Fibroblast of skin of right quadriceps (primary cell): ENCODE measurements around the gene MKNK1.

Experiments used
- DNase-seq: peaks from one replicate; pipeline ENCODE4 v3.0.0-alpha.2; 2013

MKNK1 gene

DNA sequence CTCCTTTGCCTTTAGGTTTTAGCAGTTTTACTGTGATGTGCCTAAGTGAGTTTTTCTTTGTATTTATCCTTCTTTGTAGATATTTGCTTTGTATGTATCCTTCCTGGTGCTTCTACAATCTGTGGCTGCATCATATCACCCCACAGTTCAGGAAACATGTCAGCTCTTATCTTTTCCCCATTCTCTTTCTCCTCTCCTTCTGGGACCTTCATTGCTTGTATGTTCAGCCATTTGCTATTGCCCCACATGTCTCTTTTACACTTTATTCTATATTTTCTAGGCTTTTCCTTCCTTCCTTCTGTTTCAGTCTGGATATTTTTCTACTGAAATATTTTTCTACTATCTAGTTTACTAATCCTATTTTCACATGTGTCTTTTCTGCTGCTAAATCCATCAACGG lies 67.5 kb downstream of the MKNK1 start:
- DNase-seq: no peak

DNA sequence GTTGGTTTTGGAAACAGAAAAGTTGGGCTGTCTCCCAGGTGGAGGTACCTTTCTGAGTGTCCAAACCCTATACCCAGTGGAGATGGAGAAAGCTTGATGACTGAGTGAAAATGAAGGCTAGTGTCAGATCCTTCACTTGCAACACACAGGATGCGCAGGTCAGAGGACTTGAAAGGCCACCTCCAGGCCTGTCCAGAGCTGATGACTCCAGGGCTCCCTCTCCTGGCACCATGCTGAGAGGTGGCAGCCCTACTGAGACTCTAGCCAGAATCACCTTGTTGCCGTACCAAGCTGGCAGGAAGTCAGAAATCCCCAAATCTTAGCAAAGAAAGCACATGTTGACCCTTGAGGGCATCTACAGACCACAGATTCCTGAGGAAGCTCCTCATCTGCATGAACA lies 69.0 kb downstream of the MKNK1 start:
- DNase-seq: no peak

DNA sequence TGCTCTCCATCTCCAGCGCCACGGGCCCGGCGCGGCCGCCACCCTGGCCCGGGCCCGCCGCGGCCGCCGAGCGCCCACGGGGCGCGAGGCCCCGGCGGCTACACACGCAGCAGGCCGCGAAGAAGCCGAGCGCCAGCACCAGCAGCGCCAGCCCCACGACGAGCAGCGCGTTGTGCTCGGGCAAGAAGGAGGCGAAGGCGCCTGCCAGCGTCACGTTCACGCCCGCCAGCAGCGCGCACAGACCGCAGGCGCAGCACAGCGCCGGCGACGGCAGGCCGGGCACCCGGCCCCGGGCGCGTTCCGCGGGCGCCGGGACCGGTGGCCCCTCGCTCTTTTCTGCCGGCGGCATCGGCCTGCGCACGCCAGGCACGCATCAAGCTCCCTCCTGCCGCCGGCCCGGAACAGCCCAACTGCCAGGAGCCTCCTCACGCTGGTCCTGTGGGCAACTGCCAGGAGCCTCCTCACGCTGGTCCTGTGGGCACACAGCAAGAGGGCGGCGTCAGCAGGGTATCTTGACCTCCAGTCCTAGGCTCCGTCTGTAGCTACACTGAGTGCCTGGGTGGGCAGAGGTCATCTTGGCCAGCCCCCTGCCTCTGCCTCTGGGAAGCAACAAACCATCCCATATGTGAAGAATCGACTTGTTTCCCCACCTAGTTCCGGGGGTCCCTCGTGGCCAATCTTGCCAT lies 70.7 kb downstream of the MKNK1 start:
- peak; percentile 33 for DNase-seq

DNA sequence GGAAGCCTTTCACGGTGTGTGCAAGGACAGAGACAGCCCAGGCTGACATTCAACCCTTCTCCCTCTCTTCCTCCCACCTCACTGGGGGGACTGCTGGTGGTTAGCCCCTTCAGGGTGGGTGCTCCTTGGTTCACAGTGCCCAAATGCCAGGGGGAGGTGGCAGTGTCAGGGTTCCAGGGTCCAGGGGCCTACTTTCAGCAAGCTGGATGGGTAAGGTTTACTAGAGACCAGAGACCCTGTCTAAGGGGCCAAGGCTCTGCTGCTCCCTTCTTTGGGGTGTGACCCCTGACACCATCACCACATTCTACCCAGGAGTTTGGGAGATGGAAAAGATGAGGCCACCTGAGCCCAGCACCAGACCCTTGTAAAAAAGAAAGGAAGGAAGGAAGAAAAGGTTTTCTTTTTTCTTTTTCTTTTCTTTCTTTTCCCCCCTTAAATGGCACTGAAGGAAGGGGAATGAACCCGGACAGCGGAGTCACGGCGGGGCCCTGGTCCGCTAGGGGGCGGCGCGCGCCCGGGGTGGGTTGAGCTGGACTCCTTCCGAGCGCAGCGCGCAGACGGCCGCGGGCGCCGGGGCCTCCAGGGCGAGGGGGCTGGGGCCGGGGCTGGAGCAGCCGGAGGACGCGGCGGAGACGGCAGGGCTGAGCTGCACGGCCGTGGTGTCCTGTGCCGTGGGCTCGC lies 71.4 kb downstream of the MKNK1 start:
- peak; percentile 60 for DNase-seq

DNA sequence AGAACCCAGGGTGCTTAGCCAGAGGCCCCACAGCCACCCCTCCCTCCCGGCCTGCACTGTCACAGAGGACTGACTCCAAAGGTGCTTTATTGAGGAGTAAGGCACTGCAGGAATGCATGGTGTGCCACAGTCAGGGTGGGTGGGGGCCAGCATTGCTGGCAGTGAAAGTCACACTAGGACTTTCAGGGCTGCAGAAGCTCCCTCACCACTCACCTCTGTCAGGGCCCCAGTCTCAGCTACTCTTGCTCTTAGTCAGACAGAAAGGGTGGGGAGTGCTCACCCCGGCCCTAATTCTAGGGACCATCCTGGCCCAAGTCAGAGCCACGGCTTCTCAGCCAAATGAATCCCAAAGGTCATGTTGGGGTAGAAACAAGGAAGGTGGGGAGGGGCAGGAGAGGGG lies 72.0 kb downstream of the MKNK1 start:
- DNase-seq: no peak

DNA sequence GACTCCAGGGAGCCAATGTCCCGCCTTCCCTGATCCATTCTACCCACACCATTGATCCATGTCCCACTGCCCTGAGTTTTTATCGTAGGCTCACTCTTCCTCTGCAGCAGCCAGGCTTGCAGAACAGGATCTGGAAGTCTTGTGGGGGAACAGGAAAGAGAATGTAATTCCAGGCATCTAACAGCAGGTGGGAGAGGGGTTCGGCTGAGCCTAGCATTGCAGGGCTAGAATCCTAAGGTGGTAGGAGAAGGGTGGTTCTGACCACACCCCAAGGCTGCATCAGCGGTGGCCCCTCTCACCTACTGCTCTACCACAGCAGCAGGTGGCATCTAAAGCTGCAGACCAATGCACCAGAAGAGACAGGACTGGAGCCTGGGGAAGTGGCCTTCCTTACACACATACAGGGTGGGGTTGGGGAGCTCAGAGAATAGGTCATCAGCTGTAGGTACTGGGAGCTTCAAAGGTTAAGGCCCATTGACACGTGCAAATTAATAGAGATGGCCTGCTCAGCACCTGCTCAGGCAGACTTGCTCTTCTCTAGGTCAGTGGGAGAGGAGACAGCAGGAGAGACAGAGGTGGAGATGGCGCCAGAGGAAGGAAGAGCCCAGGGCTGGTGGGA lies 73.2 kb downstream of the MKNK1 start:
- DNase-seq: no peak

DNA sequence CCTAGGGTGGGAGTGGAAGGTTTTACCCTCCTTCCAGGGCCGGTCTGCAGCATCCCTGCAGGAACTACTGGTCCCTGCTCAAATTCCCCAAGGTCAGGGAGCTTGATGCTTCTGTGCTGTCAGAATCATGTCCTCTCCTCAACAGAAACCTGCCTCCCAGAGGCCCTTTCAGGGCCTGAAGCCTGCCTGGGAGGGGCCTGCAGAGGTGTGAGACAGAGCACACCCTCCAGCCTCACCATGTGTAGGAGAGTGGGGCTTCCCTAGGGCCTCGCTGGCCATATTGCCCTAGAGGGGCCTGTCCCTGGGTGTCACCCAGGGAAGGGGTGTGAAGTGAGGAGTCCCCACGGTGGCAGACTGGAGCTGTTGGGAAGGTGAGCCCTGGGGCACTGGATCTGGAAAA lies 73.8 kb downstream of the MKNK1 start:
- DNase-seq: no peak

DNA sequence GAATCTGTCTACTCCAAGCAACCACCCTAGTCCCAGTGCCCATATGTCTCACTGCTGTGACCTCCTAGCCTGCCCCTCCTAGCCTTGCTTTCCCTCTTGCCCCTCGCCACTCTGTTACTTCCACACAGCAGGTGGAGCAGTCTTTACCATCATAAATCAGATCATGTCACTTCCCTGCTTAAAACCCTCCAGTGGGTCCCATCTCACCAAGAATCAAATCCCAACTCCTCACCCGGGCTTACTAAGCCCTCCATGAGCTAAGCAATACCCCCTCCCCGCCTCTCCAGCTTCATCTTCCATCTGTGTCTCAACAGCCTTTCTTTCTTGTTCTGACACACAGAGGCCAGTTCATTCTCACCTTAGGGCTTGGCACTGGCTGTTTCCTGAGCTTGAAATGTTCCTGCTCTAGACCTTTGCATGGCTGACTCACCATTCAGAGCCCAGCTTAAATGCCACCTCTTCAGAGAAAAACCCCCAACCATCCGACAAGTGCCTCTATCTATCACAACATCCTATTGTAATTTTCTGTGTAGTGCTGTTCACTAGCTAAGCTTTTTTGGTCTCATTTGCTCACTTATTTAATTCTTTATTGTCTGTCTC lies 74.9 kb downstream of the MKNK1 start:
- DNase-seq: no peak

DNA sequence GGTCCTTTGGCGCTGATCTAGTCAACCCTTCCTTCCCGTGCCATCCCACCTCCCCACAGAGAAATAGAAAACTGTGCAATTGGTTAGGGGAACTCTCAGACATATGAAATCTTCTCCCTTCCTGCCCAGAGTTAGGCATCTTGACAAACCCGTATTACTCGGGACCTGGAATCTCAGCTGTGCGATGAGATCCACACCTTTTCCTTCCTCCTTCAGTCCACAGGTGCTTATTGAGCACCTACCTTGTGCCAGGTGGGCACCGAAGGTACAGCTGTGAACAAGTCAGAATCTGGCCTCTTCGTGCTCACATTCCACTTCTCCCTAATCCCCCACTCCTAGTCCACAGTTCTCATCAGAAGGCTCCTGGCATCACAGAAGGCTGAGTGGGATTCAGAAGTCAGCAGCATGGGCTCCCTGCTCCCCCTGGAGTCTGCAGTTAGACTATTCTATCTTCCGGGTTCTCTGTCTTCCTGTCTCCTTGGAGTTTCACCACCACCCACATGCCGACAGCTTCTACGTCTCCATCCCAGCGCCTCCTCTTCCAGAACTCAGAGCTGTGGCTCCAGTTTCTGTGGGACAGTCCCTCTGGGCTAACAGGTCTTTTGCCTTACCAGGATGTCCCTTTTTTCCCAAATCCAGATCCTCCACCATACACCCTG lies 75.6 kb downstream of the MKNK1 start:
- DNase-seq: peak; percentile 35

DNA sequence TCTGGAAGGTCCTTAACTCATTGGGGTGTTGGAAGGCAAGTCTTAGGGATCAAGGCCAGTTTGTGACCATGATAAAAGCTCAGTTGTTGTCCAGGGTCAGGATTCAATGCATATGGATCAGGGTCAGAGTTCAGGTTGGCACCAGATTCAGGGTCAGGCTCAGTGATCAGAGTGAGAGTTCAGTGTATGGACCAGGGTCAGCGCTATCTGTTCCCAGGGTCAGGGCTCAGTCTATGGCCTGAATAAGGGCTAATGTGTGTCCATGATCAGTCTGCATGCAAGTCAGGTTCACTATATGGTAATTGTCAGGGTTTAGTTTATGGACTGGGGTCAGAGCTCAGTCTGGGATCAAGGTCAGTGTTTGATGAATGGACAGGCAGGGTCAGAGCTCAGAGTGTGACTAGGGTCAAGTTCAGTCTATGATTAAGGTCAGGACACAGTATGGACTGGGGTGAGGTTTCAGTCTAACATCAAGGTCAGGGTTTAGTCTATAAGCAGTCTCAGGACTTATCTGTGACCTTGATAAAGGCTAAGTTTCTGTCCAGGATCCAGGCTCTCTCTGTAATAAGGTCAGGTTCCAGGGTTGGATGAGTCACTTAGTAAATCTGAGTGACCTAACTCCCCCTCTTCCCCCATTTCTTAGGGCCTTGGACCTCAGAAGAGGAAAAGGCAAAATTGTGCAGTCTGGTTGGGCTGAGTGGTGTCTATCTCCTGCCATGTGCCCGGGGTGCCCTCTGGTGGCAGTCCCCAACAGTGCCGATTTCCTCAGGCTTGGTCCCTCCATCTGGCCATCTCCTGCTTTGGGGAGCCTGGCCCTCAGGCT lies 76.4 kb downstream of the MKNK1 start:
- DNase-seq: peak; percentile 62

DNA sequence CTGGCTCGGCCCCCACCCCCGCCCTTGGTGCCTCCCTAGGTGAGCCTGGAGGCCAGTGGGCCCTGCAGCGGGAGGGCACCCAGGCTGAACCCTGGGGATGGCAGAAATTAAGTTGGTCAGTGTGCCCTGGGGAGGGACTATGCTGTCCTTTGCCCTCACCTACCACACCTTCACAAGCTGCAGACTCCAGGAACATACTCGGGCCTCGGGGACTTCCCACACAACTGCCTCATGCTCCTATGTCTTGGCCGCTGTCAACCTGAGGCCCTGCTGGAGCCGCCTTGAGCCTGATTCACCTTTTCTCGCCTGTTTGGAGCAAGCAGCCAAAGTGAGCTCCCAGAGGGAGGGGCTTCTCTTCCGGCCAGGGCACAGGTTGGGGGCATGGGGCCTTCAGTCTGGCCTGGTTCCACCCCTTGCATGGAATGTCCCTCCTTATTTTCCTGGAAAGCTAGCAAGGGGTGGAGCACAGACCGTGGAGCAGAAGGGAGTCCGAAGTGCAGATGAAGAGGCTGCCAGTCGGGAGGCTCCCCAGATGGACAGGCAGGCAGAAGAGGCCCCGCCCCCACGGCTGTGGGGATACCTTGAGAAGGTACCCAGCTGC lies 77.3 kb downstream of the MKNK1 start:
- DNase-seq: no peak

DNA sequence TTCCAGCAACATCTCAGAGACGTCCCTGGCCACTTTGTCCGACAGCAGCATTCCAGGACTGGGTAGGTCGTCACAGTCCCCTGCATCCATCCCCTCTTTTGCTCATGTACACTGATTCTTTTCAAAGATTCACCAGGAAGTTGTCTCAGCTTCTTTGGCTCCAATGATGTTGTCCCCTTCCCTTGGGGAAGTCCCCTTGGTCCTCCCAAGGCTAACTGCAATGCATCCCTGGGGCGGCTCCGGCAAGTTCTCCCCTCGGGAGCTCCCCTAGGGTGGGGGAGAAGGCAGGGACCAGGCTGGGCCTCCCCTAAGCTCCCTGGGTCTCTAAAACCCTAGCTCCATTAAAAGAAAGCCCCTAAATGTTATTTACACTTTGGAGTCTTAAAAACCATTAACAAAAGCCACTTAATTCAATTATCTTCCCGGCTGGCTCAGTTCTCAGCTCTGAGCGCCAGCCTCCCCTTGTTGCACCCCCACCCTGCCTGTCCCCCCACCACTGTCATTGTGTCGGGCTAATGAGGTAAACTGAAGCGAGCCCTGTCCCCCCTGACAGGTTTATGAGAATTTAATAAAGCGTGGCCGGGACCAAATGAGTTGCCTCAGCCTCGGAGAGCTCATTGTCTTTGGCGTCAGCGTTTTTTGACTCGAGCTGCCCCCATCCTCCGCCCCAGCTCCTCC lies 77.9 kb downstream of the MKNK1 start:
- no peak for DNase-seq

DNA sequence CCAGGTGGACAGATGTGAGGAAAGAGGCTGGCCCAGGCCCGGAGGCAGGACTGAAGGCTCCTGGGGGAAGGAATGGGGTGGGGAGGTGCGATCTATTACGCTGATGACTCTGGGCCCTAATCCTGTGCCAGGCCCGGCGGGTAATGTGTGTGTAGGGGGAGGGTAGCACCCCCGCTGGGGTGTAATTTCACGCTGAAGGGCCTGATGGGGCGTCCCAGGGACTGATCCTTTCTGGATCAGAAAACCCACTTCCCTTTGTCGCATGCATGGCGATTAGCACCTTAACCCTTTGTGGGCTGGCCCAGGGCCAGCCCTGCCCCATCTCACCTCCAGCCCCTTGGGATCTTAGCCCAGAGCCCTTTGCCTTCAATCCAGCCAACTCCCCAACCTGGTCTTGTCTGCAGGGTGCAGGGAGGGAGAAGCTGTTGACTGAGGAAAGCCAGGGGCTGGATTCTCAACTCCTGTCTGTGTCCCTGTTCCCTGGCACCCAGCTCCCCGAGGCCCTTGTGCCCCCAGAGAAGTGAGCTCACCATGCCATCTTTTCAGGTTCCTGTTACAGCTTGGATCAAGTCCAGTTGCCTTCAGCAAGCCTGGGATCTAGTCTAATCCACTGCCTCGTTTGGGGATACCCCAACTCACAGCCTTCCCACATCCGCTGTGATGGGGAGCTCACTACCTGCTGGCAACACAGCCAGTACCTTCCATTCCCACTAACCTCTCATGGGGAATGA lies 78.7 kb downstream of the MKNK1 start:
- DNase-seq: no peak

DNA sequence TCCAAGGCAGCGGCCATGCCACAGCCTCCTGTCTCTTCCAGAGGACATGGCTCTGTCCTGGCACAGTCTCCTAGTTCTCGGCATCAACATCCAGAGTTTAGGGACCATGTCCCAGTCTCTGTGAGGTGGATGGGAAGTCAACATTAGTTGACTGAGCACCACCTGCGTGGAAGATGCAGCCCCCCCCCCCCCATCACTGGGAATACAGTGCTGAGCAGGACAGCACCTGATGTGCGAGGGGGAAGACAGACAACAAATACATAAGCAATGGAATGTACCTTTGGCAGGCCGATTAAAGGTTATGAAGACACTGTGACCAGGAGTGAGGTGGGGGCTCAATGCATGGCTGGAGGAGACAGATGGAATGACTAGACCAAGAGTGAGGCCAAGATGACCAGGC lies 79.2 kb downstream of the MKNK1 start:
- DNase-seq: no peak

DNA sequence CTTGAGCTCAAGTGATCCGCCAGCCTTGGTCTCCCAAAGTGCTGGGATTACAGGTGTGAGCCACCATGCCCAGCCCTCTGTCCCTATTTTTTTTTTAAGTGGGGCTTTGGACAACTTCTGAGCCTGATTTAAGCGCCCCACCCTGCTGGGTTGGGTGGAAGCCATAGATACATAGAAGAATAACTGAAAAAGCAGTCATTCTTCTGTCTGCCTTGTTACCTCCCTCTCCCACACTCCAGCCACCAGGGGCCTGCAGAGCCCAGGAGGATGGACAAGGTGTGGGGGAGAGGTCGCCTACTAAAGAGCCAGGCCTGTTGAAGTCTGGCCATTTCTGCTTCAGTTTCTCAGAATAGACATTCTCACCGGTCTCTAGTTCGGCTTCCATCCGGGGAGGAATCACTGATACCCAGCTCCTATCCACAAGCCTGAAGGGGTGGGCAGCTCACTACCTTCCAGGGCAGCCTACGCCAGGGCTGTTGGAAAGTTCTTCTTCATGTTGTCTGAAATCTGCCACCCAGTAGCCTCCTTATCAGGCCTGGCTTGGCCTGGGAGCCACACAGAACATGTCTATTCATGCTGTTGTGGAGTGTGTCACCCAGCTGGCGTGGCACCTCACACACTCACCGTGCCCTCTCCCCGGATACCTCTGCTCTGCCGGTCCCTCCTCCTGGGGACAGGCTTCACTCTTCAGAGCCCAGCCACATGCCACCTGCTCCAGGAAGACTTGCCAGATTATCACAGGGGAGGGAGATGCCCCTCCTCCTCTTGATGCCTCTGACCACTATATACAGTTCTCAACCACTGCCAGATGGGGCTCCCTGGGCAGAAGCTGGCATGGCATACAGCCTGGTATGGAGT lies 80.3 kb downstream of the MKNK1 start:
- no peak for DNase-seq

DNA sequence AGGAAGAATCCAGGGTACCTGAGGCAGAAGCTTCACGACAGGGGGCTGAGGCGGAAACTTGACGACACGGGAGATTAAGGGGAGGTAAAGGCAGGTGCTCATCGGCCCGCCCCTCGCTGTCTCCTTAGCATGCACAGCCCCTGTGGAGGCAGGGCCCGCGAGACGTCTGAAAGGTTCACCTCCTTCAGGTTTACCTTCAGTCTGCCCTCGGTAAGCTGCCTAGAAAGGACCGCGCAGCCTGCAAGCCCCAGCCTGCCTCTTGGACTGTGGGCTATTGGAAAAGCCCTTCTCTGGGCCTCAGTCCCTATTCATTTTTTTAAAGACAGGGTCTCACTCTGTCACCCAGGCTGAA lies 81.1 kb downstream of the MKNK1 start:
- DNase-seq: no peak

DNA sequence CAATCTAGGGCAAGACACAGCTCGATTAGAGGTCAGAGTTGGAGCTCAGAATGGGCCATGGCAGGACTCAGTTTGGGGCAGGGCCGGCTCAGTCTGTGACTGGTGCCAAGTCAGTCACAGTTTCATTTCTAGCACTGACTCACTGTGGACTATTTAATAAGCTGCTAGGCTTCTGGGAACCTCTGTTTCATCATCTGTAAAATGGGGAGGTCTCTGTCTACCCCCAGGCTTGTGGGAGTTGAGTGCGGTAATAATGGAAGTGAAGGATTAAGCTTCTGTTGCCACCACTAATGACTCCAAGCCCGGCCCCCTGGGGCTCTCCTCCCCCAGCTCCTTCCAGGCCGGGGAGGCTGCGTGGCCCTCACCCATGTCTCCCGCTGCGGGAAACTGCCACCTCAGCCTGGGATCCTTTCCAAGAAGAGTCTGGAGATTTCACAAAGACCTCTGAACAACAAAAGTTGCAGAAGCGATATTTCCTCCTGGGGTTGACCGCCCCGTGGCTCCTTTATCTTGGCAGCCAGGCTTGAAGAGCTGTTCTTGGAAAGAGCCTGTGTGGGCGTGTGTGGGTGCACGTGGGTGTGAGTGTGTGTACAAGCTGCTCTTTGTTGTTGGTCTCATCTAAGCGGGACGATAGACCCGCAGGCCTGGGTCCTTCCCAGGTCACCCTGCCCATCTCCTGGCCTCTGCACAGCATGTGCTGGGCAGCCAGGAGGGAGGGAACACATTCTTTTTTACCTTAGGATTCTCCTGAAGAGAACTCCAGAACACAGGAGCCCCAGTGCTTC lies 81.7 kb downstream of the MKNK1 start:
- DNase-seq: peak; percentile 93

DNA sequence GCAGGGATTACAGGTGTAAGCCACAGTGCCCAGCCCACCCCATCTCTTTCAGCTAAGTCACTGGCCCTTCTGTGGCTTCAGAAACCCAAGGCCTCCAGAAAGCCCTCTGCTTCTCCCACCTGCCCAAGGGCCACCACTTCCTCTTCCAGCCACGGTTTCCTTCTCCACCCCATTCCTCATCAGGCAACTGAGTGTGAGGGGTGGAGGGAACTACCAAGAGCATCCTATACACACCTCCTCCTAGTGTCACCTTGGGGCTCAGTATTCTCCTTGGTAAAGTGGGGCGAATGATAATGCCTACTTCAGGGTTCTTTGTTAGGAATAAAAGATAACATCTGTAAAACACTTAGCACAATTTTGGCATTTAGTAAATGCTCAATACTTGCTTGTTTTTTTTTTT lies 82.7 kb downstream of the MKNK1 start:
- no peak for DNase-seq
